ENCODE data around the gene RBBP7.
"Not testable (repeated sequence)": the region's sequence is repeated elsewhere in the genome, so short reads cannot be mapped to it uniquely, and the experiment has no call there.

RBBP7 gene

DNA sequence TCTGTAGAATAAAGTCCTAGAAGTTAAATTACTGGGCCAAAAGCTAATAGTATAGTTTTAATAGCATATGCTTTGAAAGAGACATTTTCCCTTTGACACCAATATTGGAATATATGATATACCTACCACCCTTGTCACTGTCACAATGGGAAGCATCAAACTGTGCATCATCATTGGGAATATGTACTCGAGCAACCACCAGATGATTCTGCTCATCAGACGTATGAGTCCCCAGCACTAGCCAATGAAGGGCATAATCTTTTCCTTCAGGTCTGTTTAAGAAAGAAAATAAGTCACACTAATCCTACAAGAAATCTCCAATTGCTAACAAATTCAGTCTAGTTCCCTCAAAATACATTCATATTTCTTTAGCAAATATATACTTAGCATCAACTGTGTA is 7.3 kb downstream of the RBBP7 start:
- H3K27ac ChIP-seq (ENCODE audit: low read length) = no peak overlapping the region
- peaks cover 61% of the 10 kb centered on the region for H3K36me3 ChIP-seq (replicated peaks; ENCODE audit: low read depth, low read length)
- no peak overlapping the region for H3K4me3 ChIP-seq (ENCODE audit: low read length)
- H3K4me1 ChIP-seq (ENCODE audit: low read length) = 0 out of 2 replicates have a peak, but pooled peaks cover 2% of the 10 kb centered on the region
- H3K9ac ChIP-seq (ENCODE audit: low read length) = no peak overlapping the region
- peaks cover 95% of the 10 kb centered on the region for H3K79me2 ChIP-seq (ENCODE audit: low read length)
- TF ChIP-seq, protein P1, sequence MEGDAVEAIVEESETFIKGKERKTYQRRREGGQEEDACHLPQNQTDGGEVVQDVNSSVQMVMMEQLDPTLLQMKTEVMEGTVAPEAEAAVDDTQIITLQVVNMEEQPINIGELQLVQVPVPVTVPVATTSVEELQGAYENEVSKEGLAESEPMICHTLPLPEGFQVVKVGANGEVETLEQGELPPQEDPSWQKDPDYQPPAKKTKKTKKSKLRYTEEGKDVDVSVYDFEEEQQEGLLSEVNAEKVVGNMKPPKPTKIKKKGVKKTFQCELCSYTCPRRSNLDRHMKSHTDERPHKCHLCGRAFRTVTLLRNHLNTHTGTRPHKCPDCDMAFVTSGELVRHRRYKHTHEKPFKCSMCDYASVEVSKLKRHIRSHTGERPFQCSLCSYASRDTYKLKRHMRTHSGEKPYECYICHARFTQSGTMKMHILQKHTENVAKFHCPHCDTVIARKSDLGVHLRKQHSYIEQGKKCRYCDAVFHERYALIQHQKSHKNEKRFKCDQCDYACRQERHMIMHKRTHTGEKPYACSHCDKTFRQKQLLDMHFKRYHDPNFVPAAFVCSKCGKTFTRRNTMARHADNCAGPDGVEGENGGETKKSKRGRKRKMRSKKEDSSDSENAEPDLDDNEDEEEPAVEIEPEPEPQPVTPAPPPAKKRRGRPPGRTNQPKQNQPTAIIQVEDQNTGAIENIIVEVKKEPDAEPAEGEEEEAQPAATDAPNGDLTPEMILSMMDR (IDR thresholded peaks at IDR 0.05; ENCODE audit: low read depth, low read length) = no peak
- TF ChIP-seq EZH2phosphoT487 (IDR thresholded peaks at IDR 0.05; ENCODE audit: low read depth) = no peak
- H3K9me3 ChIP-seq (ENCODE audit: insufficient read depth, low read length) = no peaks in the 10 kb centered on the region
- no peaks in the 10 kb centered on the region for H3K27me3 ChIP-seq (ENCODE audit: low read depth, low read length)
- peaks cover 60% of the 10 kb centered on the region for H4K20me1 ChIP-seq (ENCODE audit: insufficient read depth, low read length)
- no peak overlapping the region for H2AFZ ChIP-seq (ENCODE audit: low read depth, low read length)
- no peak overlapping the region for H3K4me2 ChIP-seq (ENCODE audit: low read length)

DNA sequence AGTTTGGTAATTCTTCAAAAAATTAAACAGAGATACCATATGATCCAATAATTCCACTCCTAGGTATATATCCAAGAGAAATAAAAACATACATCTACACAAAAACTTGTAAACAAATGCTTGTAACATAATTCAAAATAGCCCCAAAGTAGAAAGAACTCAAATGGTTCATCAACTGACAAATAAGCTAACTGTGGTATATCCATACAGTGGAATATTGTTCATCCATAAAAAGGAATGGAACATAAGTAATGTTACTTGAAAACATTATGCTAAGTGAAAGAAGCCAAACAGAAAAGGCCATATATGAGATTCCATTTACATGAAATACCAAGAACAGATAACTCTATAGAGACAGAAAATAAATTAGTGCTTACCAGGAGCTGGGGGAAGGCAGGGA is 13.4 kb downstream of the RBBP7 start:
- no peak overlapping the region for H3K9ac ChIP-seq (ENCODE audit: low read length)
- no peak overlapping the region for H2AFZ ChIP-seq (ENCODE audit: low read depth, low read length)
- H3K27me3 ChIP-seq (ENCODE audit: low read depth, low read length) = no peaks in the 10 kb centered on the region
- peaks cover 72% of the 10 kb centered on the region for H3K36me3 ChIP-seq (replicated peaks; ENCODE audit: low read depth, low read length)
- no peak overlapping the region for H3K27ac ChIP-seq (ENCODE audit: low read length)
- no peak for TF ChIP-seq EZH2phosphoT487 (IDR thresholded peaks at IDR 0.05; ENCODE audit: low read depth)
- TF ChIP-seq, protein P1 (IDR thresholded peaks at IDR 0.05; ENCODE audit: low read depth, low read length) = no peak
- no peak overlapping the region for H3K4me2 ChIP-seq (ENCODE audit: low read length)
- H3K4me1 ChIP-seq (ENCODE audit: low read length) = peaks cover 9% of the 10 kb centered on the region
- H3K9me3 ChIP-seq (ENCODE audit: insufficient read depth, low read length) = no peaks in the 10 kb centered on the region
- H3K4me3 ChIP-seq (ENCODE audit: low read length) = no peak overlapping the region
- H4K20me1 ChIP-seq (ENCODE audit: insufficient read depth, low read length) = peaks cover 42% of the 10 kb centered on the region
- peaks cover 90% of the 10 kb centered on the region for H3K79me2 ChIP-seq (ENCODE audit: low read length)

DNA sequence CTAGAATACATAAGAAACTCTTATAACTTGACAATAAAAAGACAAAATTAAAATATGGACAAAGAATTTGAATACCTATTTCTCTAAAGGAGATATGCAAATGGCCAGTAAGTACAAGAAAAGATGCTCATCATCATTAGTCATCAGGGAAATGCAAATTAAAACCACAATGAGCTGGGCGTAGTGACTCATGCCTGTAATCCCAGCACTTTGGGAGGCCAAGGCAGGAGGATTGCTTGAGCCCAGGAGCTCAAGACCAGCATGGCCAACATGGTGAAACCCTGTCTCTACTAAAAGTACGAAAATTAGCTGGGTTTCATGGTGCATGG is 14.1 kb downstream of the RBBP7 start:
- H2AFZ ChIP-seq (ENCODE audit: low read depth, low read length); H3K4me1 ChIP-seq (ENCODE audit: low read length); H3K9ac ChIP-seq (ENCODE audit: low read length); H3K27me3 ChIP-seq (ENCODE audit: low read depth, low read length); H3K4me3 ChIP-seq (ENCODE audit: low read length); H3K9me3 ChIP-seq (ENCODE audit: insufficient read depth, low read length); H3K27ac ChIP-seq (ENCODE audit: low read length); H3K4me2 ChIP-seq (ENCODE audit: low read length): not testable (repeated sequence)
- H3K36me3 ChIP-seq (replicated peaks; ENCODE audit: low read depth, low read length) = peaks cover 71% of the 10 kb centered on the region
- peaks cover 37% of the 10 kb centered on the region for H4K20me1 ChIP-seq (ENCODE audit: insufficient read depth, low read length)
- H3K79me2 ChIP-seq (ENCODE audit: low read length) = peaks cover 87% of the 10 kb centered on the region

DNA sequence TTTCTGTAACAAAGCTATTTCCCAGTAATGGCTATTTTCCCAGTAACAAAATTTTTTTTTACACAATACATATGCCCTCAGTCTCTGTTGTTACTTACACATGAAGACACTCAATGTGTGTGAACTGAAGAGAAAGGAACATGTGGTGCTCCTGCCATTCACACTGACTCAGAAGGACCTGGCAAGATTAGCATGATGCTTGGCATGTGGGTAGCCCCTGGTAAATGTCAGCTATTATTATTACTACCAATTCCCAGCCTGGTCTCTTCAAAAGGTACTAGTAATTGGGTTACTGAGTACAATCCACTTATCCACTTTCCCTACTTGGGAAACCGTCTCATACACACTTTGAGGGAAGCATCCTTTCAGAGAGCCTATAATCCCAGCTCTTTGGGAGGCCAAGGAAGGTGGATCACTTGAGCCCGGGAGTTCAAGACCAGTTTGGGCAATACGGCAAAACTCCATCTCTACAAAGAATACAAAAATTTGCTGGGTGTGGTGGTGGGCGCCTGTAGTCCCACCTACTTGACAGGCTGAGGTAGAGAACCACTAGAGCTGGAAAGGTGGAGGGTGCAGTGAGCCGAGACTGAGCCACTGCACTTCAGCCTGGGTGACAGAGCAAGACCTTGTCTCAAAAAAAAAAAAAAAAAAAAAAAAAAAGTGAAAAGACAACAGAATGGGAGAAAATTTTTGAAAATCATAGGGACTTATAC is 14.6 kb downstream of the RBBP7 start:
- peaks cover 9% of the 10 kb centered on the region for H3K4me1 ChIP-seq (ENCODE audit: low read length)
- H3K4me3 ChIP-seq (ENCODE audit: low read length) = no peak overlapping the region
- H3K36me3 ChIP-seq (replicated peaks; ENCODE audit: low read depth, low read length) = peaks cover 71% of the 10 kb centered on the region
- TF ChIP-seq, protein P1 (IDR thresholded peaks at IDR 0.05; ENCODE audit: low read depth, low read length) = no peak
- no peak for TF ChIP-seq EZH2phosphoT487 (IDR thresholded peaks at IDR 0.05; ENCODE audit: low read depth)
- H4K20me1 ChIP-seq (ENCODE audit: insufficient read depth, low read length) = peaks cover 37% of the 10 kb centered on the region
- peaks cover 82% of the 10 kb centered on the region for H3K79me2 ChIP-seq (ENCODE audit: low read length)
- no peak overlapping the region for H3K9ac ChIP-seq (ENCODE audit: low read length)
- H3K4me2 ChIP-seq (ENCODE audit: low read length) = no peak overlapping the region
- H3K27ac ChIP-seq (ENCODE audit: low read length) = no peak overlapping the region
- no peaks in the 10 kb centered on the region for H3K9me3 ChIP-seq (ENCODE audit: insufficient read depth, low read length)
- H3K27me3 ChIP-seq (ENCODE audit: low read depth, low read length) = no peaks in the 10 kb centered on the region
- H2AFZ ChIP-seq (ENCODE audit: low read depth, low read length) = no peak overlapping the region
